Activated CD8-positive, alpha-beta T cell treated with anti-CD3 and anti-CD28 coated beads for 36 hours (primary cell): ENCODE results near the gene PCDHA11. TPM values are rescaled to one million over a fixed set of nuclear protein-coding genes. Genes with fewer than 3 reads are reported as not detected.
"Not testable (repeated sequence)": the region's sequence is repeated elsewhere in the genome, so short reads cannot be mapped to it uniquely, and the experiment has no call there.

Experiments used
- ATAC-seq: fragments of 200-7000 bp; cut with Tn5 transposase; one replicate; pipeline ENCODE4 v1.10.0; 2021; ENCODE audit warnings: mild to moderate bottlenecking, moderate library complexity
- CTCF ChIA-PET: fragments of 350-600 bp; sonication (Branson Sonifier 250); formaldehyde crosslinking; loops from one replicate; lab custom pipeline; 2021; ENCODE audit warnings: antibody characterized with exemption; lab: Charles Lee
- POLR2A ChIA-PET: fragments of 350-600 bp; sonication (Branson Sonifier 250); formaldehyde crosslinking; loops from one replicate; lab custom pipeline; 2021; ENCODE audit warnings: antibody characterized with exemption; lab: Charles Lee
- DNase-seq: peaks from one replicate; pipeline ENCODE4 v3.0.0-alpha.2; 2020
- H3K27ac Mint-ChIP-seq: one replicate; pipeline ENCODE4 v1.8.0; 2021; ENCODE audit warnings: mild to moderate bottlenecking, mixed read lengths
- H3K27me3 Mint-ChIP-seq: one replicate; pipeline ENCODE4 v1.8.0; 2021; ENCODE audit warnings: mixed read lengths
- H3K36me3 Mint-ChIP-seq: one replicate; pipeline ENCODE4 v1.8.0; 2021; ENCODE audit warnings: low read depth, mixed read lengths
- H3K4me1 Mint-ChIP-seq: one replicate; pipeline ENCODE4 v1.8.0; 2021; ENCODE audit warnings: low read depth, mixed read lengths
- H3K4me3 Mint-ChIP-seq: one replicate; pipeline ENCODE4 v1.8.0; 2021; ENCODE audit warnings: mild to moderate bottlenecking, moderate library complexity, mixed read lengths
- H3K9me3 Mint-ChIP-seq: one replicate; pipeline ENCODE4 v1.8.0; 2021; ENCODE audit warnings: mixed read lengths
- intact Hi-C: fragments of 100-400 bp; cut with micrococcal nuclease; formaldehyde crosslinking; loops from one replicate; pipeline ENCODE4 v1.10.0; 2022
- total RNA-seq, 2 experiments: library from RNA; stranded (reverse); gene quantifications; one replicate each; pipeline ENCODE4 v1.2.3, GENCODE V29; 2021
- TF ChIP-seq, protein P1 (sequence below): fragments of 200-600 bp; IDR thresholded peaks from one replicate; pipeline ENCODE4 v1.8.0; 2022; ENCODE audit warnings: antibody characterized with exemption, mild to moderate bottlenecking

PCDHA11 gene
- total RNA-seq, 2 experiments from 2014 or later = not detected

DNA sequence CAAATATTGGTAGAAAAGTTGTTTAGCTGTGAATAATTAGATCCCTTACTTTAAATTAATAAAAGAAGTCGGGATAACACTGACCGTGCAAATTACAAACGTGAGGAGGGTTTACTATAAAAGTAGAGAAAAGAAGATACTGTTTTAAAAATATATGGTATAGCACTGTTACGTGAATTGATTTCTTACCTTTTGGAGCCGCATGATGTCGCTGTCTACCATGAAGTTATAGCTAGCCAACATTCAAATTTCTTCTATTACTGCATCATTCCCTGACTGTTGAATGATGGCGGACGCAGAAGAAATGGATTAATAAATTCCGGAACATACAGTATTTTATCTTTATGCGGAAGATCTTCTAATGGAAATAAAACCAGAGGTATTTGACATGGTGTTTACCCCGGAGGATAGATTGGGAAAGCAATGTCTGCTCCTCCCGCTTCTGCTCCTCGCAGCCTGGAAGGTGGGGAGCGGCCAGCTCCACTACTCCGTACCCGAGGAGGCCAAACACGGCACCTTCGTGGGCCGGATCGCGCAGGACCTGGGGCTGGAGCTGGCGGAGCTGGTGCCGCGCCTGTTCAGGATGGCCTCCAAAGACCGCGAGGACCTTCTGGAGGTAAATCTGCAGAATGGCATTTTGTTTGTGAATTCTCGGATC, 40.9 kb upstream of the PCDHA11 start, which contains the start of gene PCDHA6:
Gene PCDHA6, plus strand, starts transcription at position 257 of the 658 bp plus-strand sequence. Its CDS starts 132 bp downstream, at position 389.
- peaks cover 20% of the 10 kb centered on the region for H3K9me3 Mint-ChIP-seq
- peaks cover 29% of the 10 kb centered on the region for H3K27me3 Mint-ChIP-seq
- TF ChIP-seq, protein P1, sequence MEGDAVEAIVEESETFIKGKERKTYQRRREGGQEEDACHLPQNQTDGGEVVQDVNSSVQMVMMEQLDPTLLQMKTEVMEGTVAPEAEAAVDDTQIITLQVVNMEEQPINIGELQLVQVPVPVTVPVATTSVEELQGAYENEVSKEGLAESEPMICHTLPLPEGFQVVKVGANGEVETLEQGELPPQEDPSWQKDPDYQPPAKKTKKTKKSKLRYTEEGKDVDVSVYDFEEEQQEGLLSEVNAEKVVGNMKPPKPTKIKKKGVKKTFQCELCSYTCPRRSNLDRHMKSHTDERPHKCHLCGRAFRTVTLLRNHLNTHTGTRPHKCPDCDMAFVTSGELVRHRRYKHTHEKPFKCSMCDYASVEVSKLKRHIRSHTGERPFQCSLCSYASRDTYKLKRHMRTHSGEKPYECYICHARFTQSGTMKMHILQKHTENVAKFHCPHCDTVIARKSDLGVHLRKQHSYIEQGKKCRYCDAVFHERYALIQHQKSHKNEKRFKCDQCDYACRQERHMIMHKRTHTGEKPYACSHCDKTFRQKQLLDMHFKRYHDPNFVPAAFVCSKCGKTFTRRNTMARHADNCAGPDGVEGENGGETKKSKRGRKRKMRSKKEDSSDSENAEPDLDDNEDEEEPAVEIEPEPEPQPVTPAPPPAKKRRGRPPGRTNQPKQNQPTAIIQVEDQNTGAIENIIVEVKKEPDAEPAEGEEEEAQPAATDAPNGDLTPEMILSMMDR = no peak
- peaks cover 7% of the 10 kb centered on the region for H3K36me3 Mint-ChIP-seq
- ChIA-PET POLR2A (no interaction called here), CTCF (interaction anchor here (2.4 kb wide), 1 partner anchor 14 kb away, joined by 7 read pairs; no protein-coding TSS in a partner anchor)
- ATAC-seq (no peak), DNase-seq (no peak)
- intact Hi-C loops = no loop called here
- no peaks in the 10 kb centered on the region for H3K4me1 Mint-ChIP-seq
- no peak within 1 kb of the TSS for H3K4me3 Mint-ChIP-seq
- H3K27ac Mint-ChIP-seq = no peak within 1 kb of the TSS

DNA sequence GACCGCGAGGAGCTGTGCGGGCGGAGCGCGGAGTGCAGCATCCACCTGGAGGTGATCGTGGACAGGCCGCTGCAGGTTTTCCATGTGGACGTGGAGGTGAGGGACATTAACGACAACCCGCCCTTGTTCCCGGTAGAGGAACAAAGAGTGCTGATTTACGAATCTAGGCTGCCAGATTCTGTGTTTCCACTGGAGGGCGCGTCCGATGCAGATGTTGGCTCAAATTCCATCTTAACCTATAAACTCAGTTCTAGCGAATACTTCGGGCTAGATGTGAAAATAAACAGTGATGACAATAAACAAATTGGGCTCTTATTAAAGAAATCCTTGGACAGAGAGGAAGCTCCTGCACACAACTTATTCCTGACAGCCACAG, 40.4 kb upstream of the PCDHA11 start:
- no peak overlapping the region for H3K4me3 Mint-ChIP-seq
- intact Hi-C loops = no loop called here
- no peaks in the 10 kb centered on the region for H3K4me1 Mint-ChIP-seq
- H3K9me3 Mint-ChIP-seq = peaks cover 23% of the 10 kb centered on the region
- DNase-seq (no peak), ATAC-seq (no peak)
- peaks cover 32% of the 10 kb centered on the region for H3K27me3 Mint-ChIP-seq
- CTCF ChIA-PET = interaction anchor here (2.4 kb wide), 1 partner anchor 13 kb away, joined by 7 read pairs; no protein-coding TSS in a partner anchor
- peaks cover 7% of the 10 kb centered on the region for H3K36me3 Mint-ChIP-seq
- POLR2A ChIA-PET = no interaction called here
- TF ChIP-seq, protein P1 = no peak
- H3K27ac Mint-ChIP-seq = no peak overlapping the region

DNA sequence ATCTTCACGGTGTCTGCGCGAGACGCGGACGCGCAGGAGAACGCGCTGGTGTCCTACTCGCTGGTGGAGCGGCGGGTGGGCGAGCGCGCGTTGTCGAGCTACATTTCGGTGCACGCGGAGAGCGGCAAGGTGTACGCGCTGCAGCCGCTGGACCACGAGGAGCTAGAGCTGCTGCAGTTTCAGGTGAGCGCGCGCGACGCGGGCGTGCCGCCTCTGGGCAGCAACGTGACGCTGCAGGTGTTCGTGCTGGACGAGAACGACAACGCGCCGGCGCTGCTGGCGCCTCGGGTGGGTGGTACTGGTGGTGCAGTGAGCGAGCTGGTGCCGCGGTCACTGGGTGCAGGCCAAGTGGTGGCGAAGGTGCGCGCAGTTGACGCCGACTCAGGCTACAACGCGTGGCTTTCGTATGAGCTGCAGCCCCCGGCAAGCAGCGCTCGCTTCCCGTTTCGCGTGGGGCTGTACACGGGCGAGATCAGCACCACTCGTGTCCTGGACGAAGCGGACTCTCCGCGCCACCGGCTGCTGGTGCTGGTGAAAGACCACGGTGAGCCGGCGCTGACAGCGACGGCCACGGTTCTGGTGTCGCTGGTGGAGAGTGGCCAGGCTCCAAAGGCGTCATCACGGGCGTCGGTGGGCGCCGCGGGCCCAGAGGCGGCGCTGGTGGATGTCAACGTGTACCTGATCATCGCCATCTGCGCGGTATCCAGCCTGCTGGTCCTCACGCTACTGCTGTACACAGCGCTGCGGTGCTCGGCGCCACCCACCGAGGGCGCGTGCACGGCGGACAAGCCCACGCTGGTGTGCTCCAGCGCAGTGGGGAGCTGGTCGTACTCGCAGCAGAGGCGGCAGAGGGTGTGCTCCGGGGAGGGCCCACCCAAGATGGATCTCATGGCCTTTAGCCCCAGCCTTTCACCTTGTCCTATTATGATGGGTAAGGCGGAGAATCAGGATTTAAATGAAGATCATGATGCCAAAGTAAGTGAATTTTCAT, 39.0 kb upstream of the PCDHA11 start:
- CTCF ChIA-PET, H3K27ac Mint-ChIP-seq, DNase-seq, H3K4me1 Mint-ChIP-seq, ATAC-seq, POLR2A ChIA-PET, H3K4me3 Mint-ChIP-seq, intact Hi-C loops: not testable (repeated sequence)
- peaks cover 26% of the 10 kb centered on the region for H3K9me3 Mint-ChIP-seq
- H3K27me3 Mint-ChIP-seq = peaks cover 39% of the 10 kb centered on the region
- peaks cover 10% of the 10 kb centered on the region for H3K36me3 Mint-ChIP-seq

DNA sequence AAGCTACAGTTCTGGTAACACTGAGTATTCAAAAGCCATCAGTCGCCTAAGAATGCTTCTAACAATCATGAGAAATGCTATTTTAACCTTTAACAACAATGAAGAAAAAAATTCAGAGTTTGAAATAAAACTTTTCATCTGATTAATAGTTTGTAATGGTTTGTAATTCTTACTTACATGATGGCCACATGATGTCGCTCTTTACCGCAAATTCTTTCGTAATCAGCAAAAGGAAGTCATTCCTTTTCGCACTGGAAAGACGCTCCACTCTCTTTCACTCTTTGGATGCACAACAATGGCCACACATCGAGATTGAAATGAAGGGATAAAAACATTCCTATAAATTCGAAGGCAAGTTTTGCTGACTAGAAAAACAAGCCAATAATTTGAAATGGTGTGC, 34.8 kb upstream of the PCDHA11 start, which contains the start of gene PCDHA7:
Gene PCDHA7, plus strand, starts transcription at position 277 of the 400 bp plus-strand sequence. Its CDS starts 115 bp downstream, at position 392.
- ATAC-seq (no peak), DNase-seq (no peak)
- Mint-ChIP-seq H3K36me3 (peaks cover 5% of the 10 kb centered on the region), H3K4me3 (no peak within 1 kb of the TSS), H3K27me3 (peaks cover 34% of the 10 kb centered on the region), H3K9me3 (peaks cover 22% of the 10 kb centered on the region), H3K27ac (no peak within 1 kb of the TSS), H3K4me1 (no peaks in the 10 kb centered on the region)
- TF ChIP-seq, protein P1 = no peak
- POLR2A ChIA-PET = no interaction called here
- intact Hi-C loops = no loop called here
- CTCF ChIA-PET = no interaction called here

DNA sequence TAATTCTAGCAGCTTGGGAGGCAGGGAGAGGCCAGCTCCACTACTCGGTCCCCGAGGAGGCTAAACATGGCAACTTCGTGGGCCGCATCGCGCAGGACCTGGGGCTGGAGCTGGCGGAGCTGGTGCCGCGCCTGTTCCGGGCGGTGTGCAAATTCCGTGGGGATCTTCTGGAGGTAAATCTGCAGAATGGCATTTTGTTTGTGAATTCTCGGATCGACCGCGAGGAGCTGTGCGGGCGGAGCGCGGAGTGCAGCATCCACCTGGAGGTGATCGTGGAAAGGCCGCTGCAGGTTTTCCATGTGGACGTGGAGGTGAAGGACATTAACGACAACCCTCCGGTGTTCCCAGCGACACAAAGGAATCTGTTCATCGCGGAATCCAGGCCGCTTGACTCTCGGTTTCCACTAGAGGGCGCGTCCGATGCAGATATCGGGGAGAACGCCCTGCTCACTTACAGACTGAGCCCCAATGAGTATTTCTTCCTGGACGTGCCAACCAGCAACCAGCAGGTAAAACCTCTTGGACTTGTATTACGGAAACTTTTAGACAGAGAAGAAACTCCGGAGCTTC, 34.2 kb upstream of the PCDHA11 start:
- POLR2A ChIA-PET, H3K36me3 Mint-ChIP-seq: not testable (repeated sequence)

More for the DNA sequence above, 34.2 kb upstream of the PCDHA11 start:
- H3K4me3 Mint-ChIP-seq, H3K4me1 Mint-ChIP-seq, H3K27ac Mint-ChIP-seq, DNase-seq, ATAC-seq, CTCF ChIA-PET, intact Hi-C loops: not testable (repeated sequence)
- Mint-ChIP-seq H3K9me3 (peaks cover 19% of the 10 kb centered on the region), H3K27me3 (peaks cover 32% of the 10 kb centered on the region)
